ENCODE measurements around the gene DCC.

DNA sequence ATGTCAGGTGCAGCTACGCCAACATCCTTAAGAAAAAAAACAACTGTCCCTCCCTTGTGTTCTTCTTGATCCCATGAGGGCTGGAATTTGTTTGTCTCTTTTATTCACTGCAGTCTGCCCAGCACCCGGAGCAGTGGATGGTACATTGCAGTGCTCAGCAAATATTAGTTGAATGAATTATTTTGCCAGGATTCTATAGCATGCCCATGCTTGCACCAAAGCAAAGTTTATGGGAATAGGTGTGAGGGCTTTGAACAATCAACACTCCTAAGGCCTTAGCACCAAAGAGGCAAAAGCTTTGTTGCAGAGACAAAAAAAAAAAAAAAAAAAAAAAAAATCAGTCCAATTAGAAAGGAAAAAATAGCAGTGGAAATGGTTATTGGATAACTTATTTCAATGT, 28.7 kb upstream of the DCC start:
- TF ChIP-seq, protein P1, sequence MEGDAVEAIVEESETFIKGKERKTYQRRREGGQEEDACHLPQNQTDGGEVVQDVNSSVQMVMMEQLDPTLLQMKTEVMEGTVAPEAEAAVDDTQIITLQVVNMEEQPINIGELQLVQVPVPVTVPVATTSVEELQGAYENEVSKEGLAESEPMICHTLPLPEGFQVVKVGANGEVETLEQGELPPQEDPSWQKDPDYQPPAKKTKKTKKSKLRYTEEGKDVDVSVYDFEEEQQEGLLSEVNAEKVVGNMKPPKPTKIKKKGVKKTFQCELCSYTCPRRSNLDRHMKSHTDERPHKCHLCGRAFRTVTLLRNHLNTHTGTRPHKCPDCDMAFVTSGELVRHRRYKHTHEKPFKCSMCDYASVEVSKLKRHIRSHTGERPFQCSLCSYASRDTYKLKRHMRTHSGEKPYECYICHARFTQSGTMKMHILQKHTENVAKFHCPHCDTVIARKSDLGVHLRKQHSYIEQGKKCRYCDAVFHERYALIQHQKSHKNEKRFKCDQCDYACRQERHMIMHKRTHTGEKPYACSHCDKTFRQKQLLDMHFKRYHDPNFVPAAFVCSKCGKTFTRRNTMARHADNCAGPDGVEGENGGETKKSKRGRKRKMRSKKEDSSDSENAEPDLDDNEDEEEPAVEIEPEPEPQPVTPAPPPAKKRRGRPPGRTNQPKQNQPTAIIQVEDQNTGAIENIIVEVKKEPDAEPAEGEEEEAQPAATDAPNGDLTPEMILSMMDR (conservative IDR thresholded peaks at IDR 0.05 in 1 of 2, IDR thresholded peaks at IDR 0.05 in 1 of 2; ENCODE audit: low read depth in 1 of 2, low read length in 2 of 2) = no peak
- TF ChIP-seq EZH2 (IDR thresholded peaks at IDR 0.05; ENCODE audit: low read length, missing control alignments) = no peak

Data from fibroblast of lung (primary cell).